ENCODE data around the gene C10orf95. TPM values are rescaled to one million over a fixed set of nuclear protein-coding genes. Genes with fewer than 3 reads are reported as not detected.

Gene C10orf95
- total and polyA plus RNA-seq, 5 donors from 2014 or later, result 0.35 to 1.1 (median 0.52) TPM

DNA sequence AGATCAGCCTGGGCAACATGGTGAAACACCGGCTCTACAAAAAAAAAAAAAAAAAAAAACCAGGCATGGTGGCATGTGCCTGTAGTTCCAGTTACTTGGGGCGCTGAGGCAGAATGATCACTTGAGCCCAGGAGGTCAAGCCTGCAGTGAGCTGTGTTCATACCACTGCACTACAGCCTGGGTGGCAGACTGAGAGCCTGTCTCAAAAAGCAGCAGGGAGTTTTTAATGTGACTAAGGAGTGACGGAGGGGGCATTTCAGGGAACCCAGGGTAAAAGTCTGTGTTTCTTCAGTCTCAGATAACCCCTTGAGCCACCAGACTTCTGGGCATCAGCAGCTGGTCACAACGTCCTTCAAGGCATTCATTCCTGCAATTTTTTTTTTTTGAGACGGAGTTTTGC lies 2.2 kb upstream of the C10orf95 start:
- peaks cover 9 to 29% (median 19%) of the 10 kb centered on the region in 4 donors for H3K4me1 Mint-ChIP-seq
- no peaks in the 10 kb centered on the region for H3K27me3 ChIP-seq (ENCODE audit: control insufficient read depth, insufficient read depth, low read length)
- H3K27ac Mint-ChIP-seq, result no peak overlapping the region
- H3K36me3 ChIP-seq (ENCODE audit: control insufficient read depth, insufficient read depth, low read length), result peaks cover 8% of the 10 kb centered on the region
- no peak overlapping the region for H3K27ac ChIP-seq (ENCODE audit: insufficient read depth, low read length, poor library complexity, severe bottlenecking)
- H3K27me3 Mint-ChIP-seq, result peaks cover 4% of the 10 kb centered on the region
- H3K4me1 ChIP-seq (ENCODE audit: control insufficient read depth, insufficient read depth, low read length, poor library complexity, severe bottlenecking), result peaks cover 27% of the 10 kb centered on the region
- ATAC-seq (ENCODE audit: low read depth in 2 of 2), result no peak
- peaks cover 0 to 1% (median 0%) of the 10 kb centered on the region in 7 donors for H3K9me3 Mint-ChIP-seq
- DNase-seq, result no peak
- H3K4me3 ChIP-seq (ENCODE audit: low read depth, low read length), result no peak overlapping the region
- H3K4me3 Mint-ChIP-seq, result peak overlapping the region in 1 of 4 donors; percentile 96
- H3K9me3 ChIP-seq (ENCODE audit: control insufficient read depth in 2 of 2, low read length in 2 of 2), result no peaks in the 10 kb centered on the region
- H3K36me3 Mint-ChIP-seq, result peaks cover 7% of the 10 kb centered on the region

DNA sequence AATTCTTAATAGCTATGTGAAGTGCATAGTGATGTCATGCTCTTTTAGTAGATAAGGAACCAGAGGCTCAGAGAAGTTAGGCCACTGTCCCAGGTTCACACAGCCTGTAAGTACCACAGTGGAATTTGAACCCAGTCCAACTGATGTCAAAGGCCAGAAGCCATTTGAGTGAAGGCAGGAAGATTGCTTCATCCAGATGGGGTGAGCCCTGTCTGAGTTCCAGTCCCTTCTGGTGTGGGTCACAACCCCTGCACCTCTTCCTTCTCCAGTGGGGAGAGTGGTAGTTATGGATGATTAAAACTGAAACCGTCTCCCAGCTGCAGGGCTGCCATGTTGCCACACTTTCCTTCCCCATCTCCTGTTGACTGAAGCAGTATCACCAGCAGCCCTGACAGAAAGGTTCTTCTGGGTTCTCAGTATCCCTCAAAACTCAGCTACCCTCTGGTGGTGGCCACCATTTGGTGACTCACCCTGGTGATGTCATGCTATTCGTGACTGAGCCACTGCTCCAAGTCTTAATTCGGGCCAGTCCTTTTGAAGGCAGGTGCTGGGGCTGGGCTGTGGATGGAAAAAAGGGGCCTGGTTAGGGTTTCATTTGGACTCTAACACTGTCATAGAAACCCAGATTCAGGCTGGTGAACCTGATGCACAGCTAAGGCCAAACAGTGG lies 1.5 kb upstream of the C10orf95 start:
- H3K4me3 Mint-ChIP-seq, result peak overlapping the region; percentile 64 to 96 (median 80)
- peak overlapping the region; percentile 23 for H3K27ac ChIP-seq (ENCODE audit: insufficient read depth, low read length, poor library complexity, severe bottlenecking)
- ATAC-seq (ENCODE audit: low read depth in 2 of 2), result no peak

DNA sequence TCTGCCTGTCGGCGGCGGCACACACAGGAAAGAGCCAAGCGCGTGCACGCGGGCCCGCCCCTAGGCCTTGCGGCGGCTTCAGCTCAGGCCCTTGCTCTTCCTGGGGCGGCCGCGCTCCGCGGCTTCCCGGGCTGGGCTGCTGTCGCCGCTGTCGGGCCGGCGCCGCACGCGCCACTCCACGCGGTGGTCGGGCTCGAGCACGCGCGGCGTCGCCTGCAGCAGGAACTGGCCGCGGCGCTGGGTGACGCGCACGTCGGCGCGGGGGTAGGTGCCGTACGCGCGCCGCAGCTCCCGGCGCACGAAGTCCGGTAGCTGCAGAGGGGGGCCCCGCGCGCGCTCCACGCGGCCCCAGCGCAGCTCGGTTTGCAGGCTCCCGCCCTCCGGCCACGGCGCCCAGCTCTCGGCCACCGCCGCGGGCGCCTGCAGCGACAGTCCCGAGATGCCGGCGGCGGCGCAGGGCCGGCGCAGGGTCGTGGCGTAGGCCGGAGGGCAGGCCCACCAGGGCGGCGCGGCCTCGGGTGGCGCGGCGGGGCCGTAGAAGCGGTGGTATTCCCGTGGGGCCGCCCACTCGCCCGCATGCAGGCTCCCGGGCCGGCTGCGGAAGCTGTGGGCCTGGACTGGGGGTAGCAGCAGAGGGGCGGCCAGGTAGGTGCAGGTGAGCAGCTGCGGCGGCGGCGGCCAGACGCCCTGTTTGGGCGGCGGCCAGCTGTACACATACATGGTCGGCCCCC lies 804 bp downstream of the C10orf95 start:
- H3K27me3 Mint-ChIP-seq, result peaks cover 4% of the 10 kb centered on the region
- Histone ChIP-seq H3K36me3 (ENCODE audit: control insufficient read depth, insufficient read depth, low read length) (no peaks in the 10 kb centered on the region), H3K4me3 (ENCODE audit: low read depth, low read length) (peak overlapping the region; percentile 93), H3K4me1 (ENCODE audit: control insufficient read depth, insufficient read depth, low read length, poor library complexity, severe bottlenecking) (peaks cover 27% of the 10 kb centered on the region), H3K9me3 (ENCODE audit: control insufficient read depth in 2 of 2, low read length in 2 of 2) (no peaks in the 10 kb centered on the region), H3K27ac (ENCODE audit: insufficient read depth, low read length, poor library complexity, severe bottlenecking) (peak overlapping the region; percentile 86), H3K27me3 (ENCODE audit: control insufficient read depth, insufficient read depth, low read length) (no peaks in the 10 kb centered on the region)
- H3K9me3 Mint-ChIP-seq, result peaks cover 0 to 1% (median 0%) of the 10 kb centered on the region in 7 donors
- H3K27ac Mint-ChIP-seq, result peak overlapping the region; percentile 94 to 97 (median 96)
- peaks cover 4% of the 10 kb centered on the region for H3K36me3 Mint-ChIP-seq
- DNase-seq, result peak; percentile 81 to 97 (median 93)
- peak overlapping the region; percentile 94 to 98 (median 96) for H3K4me3 Mint-ChIP-seq
- peaks cover 10 to 29% (median 18%) of the 10 kb centered on the region in 4 donors for H3K4me1 Mint-ChIP-seq
- ATAC-seq (ENCODE audit: low read depth in 2 of 2), result peak; percentile 91 to 92

More for the DNA sequence above, 1.5 kb upstream of the C10orf95 start:
- Mint-ChIP-seq H3K9me3 (peaks cover 0 to 1% (median 0%) of the 10 kb centered on the region in 7 donors), H3K27ac (peak overlapping the region in 2 of 3 donors; percentile 71 to 91), H3K36me3 (peaks cover 7% of the 10 kb centered on the region), H3K27me3 (peaks cover 4% of the 10 kb centered on the region), H3K4me1 (peaks cover 9 to 29% (median 19%) of the 10 kb centered on the region in 4 donors)
- H3K9me3 ChIP-seq (ENCODE audit: control insufficient read depth in 2 of 2, low read length in 2 of 2), result no peaks in the 10 kb centered on the region
- peaks cover 27% of the 10 kb centered on the region for H3K4me1 ChIP-seq (ENCODE audit: control insufficient read depth, insufficient read depth, low read length, poor library complexity, severe bottlenecking)
- DNase-seq, result peak in 1 of 3 donors; percentile 58
- H3K36me3 ChIP-seq (ENCODE audit: control insufficient read depth, insufficient read depth, low read length), result peaks cover 8% of the 10 kb centered on the region
- H3K27me3 ChIP-seq (ENCODE audit: control insufficient read depth, insufficient read depth, low read length), result no peaks in the 10 kb centered on the region
- H3K4me3 ChIP-seq (ENCODE audit: low read depth, low read length), result no peak overlapping the region

DNA sequence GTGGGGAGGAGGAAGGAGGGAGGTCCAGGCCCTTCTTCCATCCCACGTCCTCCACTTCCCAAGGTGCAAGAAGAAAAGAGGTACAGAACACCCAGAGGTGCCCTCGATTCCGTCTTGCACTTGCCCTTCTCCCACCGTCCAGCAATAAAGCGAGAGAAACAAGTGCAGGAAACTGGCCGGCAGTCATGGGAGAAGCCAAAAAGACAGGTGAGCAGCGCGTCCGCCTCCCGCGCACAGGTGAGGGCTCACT lies 1.3 kb downstream of the C10orf95 start:
- peak overlapping the region; percentile 88 to 98 (median 95) for H3K4me3 Mint-ChIP-seq
- H3K27me3 ChIP-seq (ENCODE audit: control insufficient read depth, insufficient read depth, low read length), result no peaks in the 10 kb centered on the region
- H3K9me3 ChIP-seq (ENCODE audit: control insufficient read depth in 2 of 2, low read length in 2 of 2), result no peaks in the 10 kb centered on the region
- peak overlapping the region; percentile 94 to 97 (median 96) for H3K27ac Mint-ChIP-seq
- H3K27me3 Mint-ChIP-seq, result peaks cover 4% of the 10 kb centered on the region
- H3K4me1 Mint-ChIP-seq, result peaks cover 6 to 29% (median 18%) of the 10 kb centered on the region in 4 donors
- H3K36me3 ChIP-seq (ENCODE audit: control insufficient read depth, insufficient read depth, low read length), result no peaks in the 10 kb centered on the region
- DNase-seq (no peak), ATAC-seq (ENCODE audit: low read depth in 2 of 2) (no peak)
- peak overlapping the region; percentile 93 for H3K4me3 ChIP-seq (ENCODE audit: low read depth, low read length)
- H3K27ac ChIP-seq (ENCODE audit: insufficient read depth, low read length, poor library complexity, severe bottlenecking), result peak overlapping the region; percentile 86
- H3K9me3 Mint-ChIP-seq, result peaks cover 0 to 1% (median 0%) of the 10 kb centered on the region in 7 donors
- peaks cover 4% of the 10 kb centered on the region for H3K36me3 Mint-ChIP-seq
- H3K4me1 ChIP-seq (ENCODE audit: control insufficient read depth, insufficient read depth, low read length, poor library complexity, severe bottlenecking), result peaks cover 27% of the 10 kb centered on the region

DNA sequence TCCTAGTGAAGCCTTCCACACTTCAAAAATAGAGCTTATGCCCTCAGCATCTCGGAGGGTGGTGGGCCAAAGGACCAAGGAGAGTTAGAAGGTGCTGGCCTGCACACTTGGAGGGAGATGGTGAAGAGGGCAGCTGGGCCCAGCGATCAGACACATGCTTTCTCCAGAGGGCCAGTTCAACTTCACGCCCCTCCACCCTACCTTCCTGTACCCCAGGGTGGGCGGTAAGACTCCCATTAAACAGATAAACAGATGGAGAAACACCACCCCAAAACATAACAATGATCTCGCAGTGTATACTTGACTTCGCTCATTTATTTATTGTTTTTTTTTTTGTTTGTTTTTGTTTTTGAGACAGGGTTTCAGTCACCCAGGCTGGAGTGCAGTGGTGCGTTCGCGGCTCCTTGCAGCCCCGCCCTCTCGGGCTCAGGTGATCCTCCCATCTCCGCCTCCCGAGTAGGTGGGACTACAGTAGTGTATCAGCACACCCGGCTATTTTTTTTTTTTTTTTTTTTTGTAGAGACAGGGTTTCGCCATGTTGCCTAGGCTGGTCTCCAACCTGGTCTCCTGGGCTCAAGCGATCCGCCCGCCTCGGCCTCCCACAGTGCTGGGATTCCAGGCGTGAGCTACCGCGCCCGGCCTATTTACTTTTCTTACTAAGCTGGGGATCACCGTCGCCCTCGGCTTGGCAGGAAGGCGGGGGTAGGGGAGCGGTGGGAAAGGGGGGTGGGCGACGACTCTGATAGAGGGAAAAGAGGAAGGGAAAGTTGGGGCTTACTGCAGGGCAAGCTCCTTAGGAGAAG lies 1.8 kb downstream of the C10orf95 start:
- Histone ChIP-seq H3K27ac (ENCODE audit: insufficient read depth, low read length, poor library complexity, severe bottlenecking) (peak overlapping the region; percentile 86), H3K27me3 (ENCODE audit: control insufficient read depth, insufficient read depth, low read length) (no peaks in the 10 kb centered on the region), H3K4me3 (ENCODE audit: low read depth, low read length) (peak overlapping the region; percentile 93), H3K36me3 (ENCODE audit: control insufficient read depth, insufficient read depth, low read length) (no peaks in the 10 kb centered on the region), H3K9me3 (ENCODE audit: control insufficient read depth in 2 of 2, low read length in 2 of 2) (no peaks in the 10 kb centered on the region), H3K4me1 (ENCODE audit: control insufficient read depth, insufficient read depth, low read length, poor library complexity, severe bottlenecking) (peaks cover 27% of the 10 kb centered on the region)
- peak; percentile 79 to 92 (median 86) for DNase-seq
- Mint-ChIP-seq H3K9me3 (peaks cover 0 to 1% (median 0%) of the 10 kb centered on the region in 7 donors), H3K4me3 (peak overlapping the region; percentile 88 to 98 (median 95)), H3K36me3 (peaks cover 4% of the 10 kb centered on the region), H3K27me3 (peaks cover 4% of the 10 kb centered on the region), H3K27ac (peak overlapping the region; percentile 94 to 97 (median 96)), H3K4me1 (peaks cover 6 to 29% (median 18%) of the 10 kb centered on the region in 4 donors)
- peak; percentile 60 to 66 for ATAC-seq (ENCODE audit: low read depth in 2 of 2)

- Mint-ChIP-seq H3K27me3 (no peaks in the 10 kb centered on the region), H3K4me3 (no peak overlapping the region), H3K27ac (no peak overlapping the region), H3K9me3 (no peaks in the 10 kb centered on the region), H3K36me3 (no peaks in the 10 kb centered on the region), H3K4me1 (peaks cover 2 to 13% (median 10%) of the 10 kb centered on the region in 4 donors)
- Histone ChIP-seq H3K36me3 (ENCODE audit: control insufficient read depth, insufficient read depth, low read length) (no peaks in the 10 kb centered on the region), H3K4me1 (ENCODE audit: control insufficient read depth, insufficient read depth, low read length, poor library complexity, severe bottlenecking) (peaks cover 8% of the 10 kb centered on the region), H3K9me3 (ENCODE audit: control insufficient read depth in 2 of 2, low read length in 2 of 2) (no peaks in the 10 kb centered on the region), H3K27me3 (ENCODE audit: control insufficient read depth, insufficient read depth, low read length) (no peaks in the 10 kb centered on the region), H3K27ac (ENCODE audit: insufficient read depth, low read length, poor library complexity, severe bottlenecking) (no peak overlapping the region), H3K4me3 (ENCODE audit: low read depth, low read length) (no peak overlapping the region)
- ATAC-seq (ENCODE audit: low read depth in 2 of 2), result no peak
- no peak for DNase-seq
Observed at GRCh38 chr10:102444851-102445250, 6.5 kb downstream of the C10orf95 start.

DNA sequence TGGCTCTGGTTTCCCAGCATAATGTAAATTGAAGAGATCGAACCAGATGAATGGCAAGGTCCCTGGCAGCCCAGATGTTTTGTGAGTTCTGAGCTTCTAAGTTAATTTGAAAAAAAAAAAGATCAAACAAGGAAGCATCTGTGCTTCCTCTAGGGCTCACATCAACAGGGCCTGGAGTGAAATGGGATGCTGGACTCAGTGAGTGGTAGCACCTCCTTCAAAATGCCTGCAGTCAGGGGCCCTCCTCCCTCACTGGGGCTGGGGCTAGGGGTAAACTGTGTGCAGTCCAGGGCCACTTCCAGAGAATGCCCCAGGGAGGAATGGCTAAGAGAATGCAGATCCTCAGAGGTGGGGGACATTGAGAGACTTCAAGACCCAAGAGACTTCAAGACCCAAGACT lies 13.0 kb downstream of the C10orf95 start:
- Mint-ChIP-seq H3K27ac (peak overlapping the region in 2 of 3 donors; percentile 3 to 40), H3K9me3 (peaks cover 0 to 2% (median 0%) of the 10 kb centered on the region in 7 donors), H3K4me3 (peak overlapping the region in 1 of 4 donors; percentile 85), H3K36me3 (no peaks in the 10 kb centered on the region), H3K4me1 (peaks cover 0 to 49% (median 31%) of the 10 kb centered on the region in 4 donors), H3K27me3 (peaks cover 5% of the 10 kb centered on the region)
- H3K36me3 ChIP-seq (ENCODE audit: control insufficient read depth, insufficient read depth, low read length), result no peaks in the 10 kb centered on the region
- no peaks in the 10 kb centered on the region for H3K9me3 ChIP-seq (ENCODE audit: control insufficient read depth in 2 of 2, low read length in 2 of 2)
- H3K4me3 ChIP-seq (ENCODE audit: low read depth, low read length), result no peak overlapping the region
- H3K27me3 ChIP-seq (ENCODE audit: control insufficient read depth, insufficient read depth, low read length), result no peaks in the 10 kb centered on the region
- DNase-seq, result no peak
- ATAC-seq (ENCODE audit: low read depth in 2 of 2), result no peak
- peaks cover 44% of the 10 kb centered on the region for H3K4me1 ChIP-seq (ENCODE audit: control insufficient read depth, insufficient read depth, low read length, poor library complexity, severe bottlenecking)
- H3K27ac ChIP-seq (ENCODE audit: insufficient read depth, low read length, poor library complexity, severe bottlenecking), result no peak overlapping the region

All from CD4-positive, CD25-positive, alpha-beta regulatory T cell (primary cell).